Kasumi-1 (cell line): ENCODE results near the gene NRCAM.

Source experiments
- DNase-seq, 2 experiments: peaks; one replicate each; lab custom pipeline; 2025; lab: John Stamatoyannopoulos, UW

The NRCAM gene

DNA sequence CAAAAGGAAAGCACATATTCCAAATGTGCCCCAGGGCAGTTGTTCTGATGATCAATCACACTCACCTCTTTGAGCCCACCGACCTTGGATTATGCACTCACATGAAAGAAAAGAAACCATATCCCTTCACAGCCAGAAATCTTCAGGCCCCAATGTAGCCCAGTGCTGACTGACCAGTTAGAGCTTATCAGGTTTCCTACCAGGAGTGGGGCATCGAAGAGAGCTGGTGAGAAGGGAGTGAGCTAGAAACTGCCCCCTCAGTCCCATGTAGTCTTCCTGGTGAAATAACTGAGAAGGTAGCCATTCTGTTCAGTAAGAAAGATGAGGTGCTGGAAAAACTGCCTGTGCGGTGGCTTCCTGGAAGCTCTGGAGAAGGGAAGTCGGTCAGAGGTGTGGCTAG lies 32.2 kb downstream of the NRCAM start:
- DNase-seq = no peak

DNA sequence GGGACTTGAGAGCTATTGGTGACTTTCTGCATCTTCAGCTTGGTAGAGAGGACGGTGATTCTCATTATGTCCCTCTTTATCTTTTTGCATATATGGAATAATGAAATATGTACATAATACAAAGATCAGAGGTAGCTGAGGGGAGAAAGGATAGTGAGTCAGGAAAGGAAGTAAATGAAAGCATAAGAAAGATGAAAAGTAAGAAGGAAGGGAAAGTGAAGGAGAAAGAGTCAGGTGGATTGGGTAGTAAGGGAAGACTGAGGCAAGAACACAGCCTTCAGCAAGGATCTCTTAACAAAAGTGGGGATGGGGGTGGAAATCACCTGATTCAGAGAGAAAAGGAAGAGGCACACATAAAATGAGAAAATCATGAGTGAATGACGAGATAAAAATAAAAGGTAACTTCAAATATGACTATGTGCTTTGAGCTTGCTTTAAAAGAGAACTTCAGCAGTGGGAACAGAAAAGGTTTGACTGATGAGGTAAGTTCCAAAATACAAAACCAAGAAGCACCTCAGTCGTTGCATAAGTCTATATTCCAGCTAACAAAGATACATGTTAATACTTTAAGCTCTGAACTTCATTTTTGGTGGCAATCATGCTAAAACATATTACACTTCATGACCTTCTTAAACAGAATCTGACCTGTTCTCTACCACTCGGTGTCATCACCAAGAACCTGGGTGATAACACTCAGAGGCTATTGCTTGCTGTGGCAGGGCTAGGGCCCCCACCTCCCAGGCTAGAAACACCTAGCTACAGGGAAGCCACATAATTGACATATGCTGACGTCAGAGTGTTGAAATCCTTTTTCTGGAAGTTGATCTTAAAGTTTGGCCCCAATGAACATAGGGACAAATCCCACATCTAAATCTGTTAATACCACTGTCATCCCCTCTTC lies 32.9 kb downstream of the NRCAM start:
- DNase-seq = no peak

- DNase-seq = no peak
Observed at GRCh38 chr7:108421720-108422331, 34.4 kb downstream of the NRCAM start.

- DNase-seq = peak; percentile 26 to 35
Observed at GRCh38 chr7:108419961-108420908, 36.0 kb downstream of the NRCAM start.

DNA sequence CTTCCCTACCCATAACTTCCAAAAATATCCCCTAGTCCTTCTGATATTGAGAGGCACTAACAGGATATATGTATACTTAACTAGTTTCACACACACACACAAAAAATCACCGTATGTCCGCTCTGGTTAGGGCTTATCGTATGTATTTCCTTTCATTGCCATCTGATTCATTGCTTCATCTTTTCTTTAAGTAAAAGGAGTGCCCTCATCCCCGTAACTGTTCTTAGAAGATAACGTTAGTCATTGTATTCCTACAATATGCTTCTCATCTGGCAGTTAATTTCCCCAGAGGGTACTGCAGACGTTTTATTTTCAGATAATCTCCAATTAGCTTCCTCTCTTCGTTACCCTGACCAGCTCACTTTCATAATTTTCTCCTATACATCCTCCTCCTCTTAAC lies 37.3 kb downstream of the NRCAM start:
- DNase-seq = no peak

DNA sequence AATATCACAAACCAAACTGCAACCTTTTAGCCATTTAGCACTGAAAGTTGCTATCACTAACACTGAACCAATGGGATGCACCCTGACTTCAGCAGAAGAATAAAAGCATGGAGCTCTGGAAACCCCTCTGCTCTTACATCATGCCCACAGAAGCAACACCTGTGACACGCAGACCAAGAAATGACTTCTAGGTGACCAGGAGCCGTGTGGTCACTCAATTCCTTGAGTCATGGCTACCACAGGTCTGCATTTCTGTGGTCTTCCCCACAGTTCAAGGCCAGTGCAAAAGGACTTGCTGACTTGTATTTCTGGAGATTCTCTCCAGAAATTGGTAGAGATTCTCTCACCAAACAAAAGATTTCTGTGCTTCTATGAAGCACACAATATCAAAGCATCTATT lies 38.3 kb downstream of the NRCAM start:
- DNase-seq = no peak

GRCh38 chr7:108417144-108417543 lies 39.1 kb downstream of the NRCAM start:
- no peak for DNase-seq

DNA sequence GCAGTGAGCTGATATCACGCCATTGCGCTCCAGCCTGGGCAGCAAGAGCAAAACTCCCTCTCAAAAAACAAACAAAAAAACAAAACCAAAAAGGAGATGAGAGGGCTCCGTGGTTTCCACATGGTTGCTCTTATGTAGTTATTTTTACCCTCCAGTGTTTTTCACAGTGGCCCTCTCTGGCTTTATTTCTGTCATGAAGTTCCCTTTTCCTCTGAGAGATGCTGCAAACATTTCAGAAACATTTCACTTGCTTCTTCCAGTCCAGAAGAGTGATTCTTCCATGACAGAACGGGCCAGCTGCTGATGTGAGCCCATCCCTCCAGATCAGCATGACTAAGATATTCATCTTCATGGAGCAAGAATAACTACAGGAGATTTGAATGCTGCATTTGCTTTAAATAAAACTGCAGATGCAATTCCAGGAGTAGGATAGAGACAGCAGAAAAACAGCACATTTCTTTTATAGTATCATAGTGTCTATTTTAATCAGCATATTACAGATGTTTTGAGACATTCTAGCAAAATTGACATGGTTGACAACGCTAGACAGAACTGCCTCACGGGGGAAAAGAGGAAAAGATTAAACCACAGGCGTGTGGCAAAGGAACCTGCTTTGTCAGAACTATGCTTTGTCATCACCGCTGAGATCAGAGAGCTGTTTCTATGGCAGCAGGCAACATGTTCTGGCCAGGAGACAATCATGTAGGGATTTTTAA lies 40.3 kb downstream of the NRCAM start:
- peak; percentile 72 to 75 for DNase-seq

- DNase-seq = no peak
Observed at GRCh38 chr7:108415084-108415483, 41.2 kb downstream of the NRCAM start.

DNA sequence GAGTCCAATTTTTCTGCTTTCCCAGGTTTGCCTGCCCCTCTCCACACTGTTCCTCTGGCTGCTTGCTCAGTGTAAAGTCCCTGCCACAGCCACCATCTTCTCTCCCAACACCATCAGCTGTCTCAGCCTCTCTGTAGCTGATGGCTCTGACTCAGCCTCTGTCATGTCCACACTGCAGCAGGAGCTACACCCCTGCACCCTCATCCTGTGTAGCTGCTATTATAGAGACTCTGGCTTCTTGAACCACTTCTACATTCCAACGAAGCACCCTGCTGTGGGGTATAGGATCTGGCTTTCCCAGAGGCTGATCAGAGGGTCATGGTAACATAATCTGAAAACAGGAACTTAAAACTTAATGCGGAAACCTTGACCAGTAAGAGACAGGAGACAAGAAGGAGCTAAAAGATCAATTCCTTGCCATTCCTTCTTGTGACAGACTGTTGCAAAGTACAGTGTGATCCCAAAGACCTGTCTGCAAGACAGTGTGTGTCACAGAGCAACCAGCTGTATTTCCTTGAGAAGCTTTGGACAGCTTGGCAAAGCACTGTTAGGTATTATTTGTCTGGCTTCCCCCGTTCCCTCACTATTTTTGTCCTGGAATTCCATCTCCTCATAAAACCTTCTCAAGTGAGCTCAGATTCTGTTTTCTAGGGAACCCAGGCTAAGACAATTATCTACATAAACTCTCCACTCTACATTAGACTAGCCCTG lies 42.3 kb downstream of the NRCAM start:
- no peak for DNase-seq

DNA sequence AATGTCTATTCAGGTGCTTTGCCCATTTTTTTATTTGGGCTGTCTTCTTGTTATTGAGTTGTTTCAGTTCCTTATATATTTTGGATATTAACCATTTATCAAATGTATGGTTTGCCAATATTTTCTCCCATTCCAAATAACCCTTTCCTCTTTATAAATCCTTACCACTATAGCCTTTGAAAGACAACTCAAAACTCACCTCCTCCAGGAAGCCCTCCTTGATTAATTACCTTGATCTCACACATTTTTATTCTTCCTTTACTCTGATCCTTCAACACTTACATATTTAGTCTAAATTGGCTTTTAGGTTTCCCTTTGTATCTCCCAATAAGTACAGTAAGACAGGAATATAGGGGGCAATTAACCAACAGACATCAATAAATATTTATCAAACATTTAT lies 42.9 kb downstream of the NRCAM start:
- DNase-seq = no peak

- no peak for DNase-seq
Observed at GRCh38 chr7:108409146-108409545, 47.1 kb downstream of the NRCAM start.

- DNase-seq = no peak
Observed at GRCh38 chr7:108408296-108408991, 47.8 kb downstream of the NRCAM start.

DNA sequence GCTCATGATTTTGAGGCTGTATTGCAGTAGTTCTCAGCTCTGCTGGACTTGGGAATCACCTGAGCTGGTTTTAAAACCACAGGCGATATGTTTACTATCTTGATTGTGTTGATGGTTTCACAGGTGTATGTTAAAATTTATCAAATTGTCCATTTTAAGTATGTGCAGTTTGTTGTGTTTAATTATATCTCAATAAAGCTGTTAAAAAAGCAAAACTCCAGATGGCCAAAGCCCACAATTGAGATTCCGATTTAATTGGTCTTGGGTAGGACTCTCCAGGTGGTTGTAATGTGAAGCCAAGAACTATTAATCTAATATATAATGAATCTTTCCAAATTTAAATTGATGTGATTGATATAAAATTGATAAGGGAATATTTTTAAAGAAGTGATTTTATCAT lies 48.6 kb downstream of the NRCAM start:
- no peak for DNase-seq

- no peak for DNase-seq
Observed at GRCh38 chr7:108406222-108406890, 49.9 kb downstream of the NRCAM start.

GRCh38 chr7:108404509-108405420 lies 51.5 kb downstream of the NRCAM start:
- DNase-seq = no peak

GRCh38 chr7:108403597-108404217 lies 52.5 kb downstream of the NRCAM start:
- no peak for DNase-seq

DNA sequence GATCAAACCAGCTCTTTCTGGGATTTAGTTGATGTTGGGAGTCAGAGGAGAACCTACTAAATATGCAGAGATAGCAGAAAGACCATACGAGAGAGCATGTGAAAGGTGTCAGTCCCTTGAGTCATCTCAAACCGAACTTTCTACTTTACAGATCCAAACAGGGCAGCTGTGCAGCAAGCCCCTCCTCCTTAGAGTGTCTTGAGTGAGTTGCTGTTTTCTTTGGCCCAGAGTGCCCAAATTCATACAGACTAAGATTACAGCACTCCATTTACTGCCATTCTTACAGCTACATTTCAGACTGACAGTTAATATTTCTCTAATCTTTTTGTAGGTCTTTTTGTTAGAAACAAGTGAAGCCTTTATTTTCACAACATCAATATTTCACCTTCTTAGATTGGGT lies 53.4 kb downstream of the NRCAM start:
- DNase-seq = no peak
